Gastrocnemius medialis (tissue), 4 donors: Measurements from ENCODE around the gene CYTH3.

Experiments used
- CTCF ChIP-seq, 5 experiments: fragments of 450-650 bp in 3 of 5; fragments of 200-600 bp in 2 of 5; sonication (generic) in 2 of 5; IDR thresholded peaks in 4 of 5; conservative IDR thresholded peaks in 1 of 5; 1 replicate in 4 of 5; 2 replicates in 1 of 5; pipeline ENCODE4 v1.5.1; 2016 to 2019; ENCODE audit warnings: antibody characterized with exemption in 5 of 5, mild to moderate bottlenecking in 3 of 5, moderate library complexity in 3 of 5
- POLR2A ChIP-seq, 2 donors: fragments of 450-650 bp; IDR thresholded peaks; one replicate each; pipeline ENCODE4 v1.6.1; 2017; ENCODE audit warnings: antibody characterized with exemption in 2 of 2, mild to moderate bottlenecking in 2 of 2, moderate library complexity in 2 of 2

- no peak for TF ChIP-seq POLR2A (IDR thresholded peaks at IDR 0.05)
- TF ChIP-seq CTCF (IDR thresholded peaks at IDR 0.05 in 4 of 5, conservative IDR thresholded peaks at IDR 0.05 in 1 of 5) = no peak
These were observed 135.9 kb downstream of the CYTH3 start for GRCh38 chr7:6136475-6136874.
